G401 (cell line): Measurements from ENCODE around the gene SV2B. TPM values are rescaled to one million over a fixed set of nuclear protein-coding genes. Genes with fewer than 3 reads are reported as not detected.
"Not testable (repeated sequence)": the region's sequence is repeated elsewhere in the genome, so short reads cannot be mapped to it uniquely, and the experiment has no call there.

Source experiments
- DNase-seq: peaks from one replicate; pipeline ENCODE4 v3.0.0-alpha.2; 2015; ENCODE audit warnings: low spot score
- in situ Hi-C: cut with HindIII; loops from 2 replicates; pipeline ENCODE4 v1.10.0; 2016; ENCODE audit warnings: low sequenced_read_pairs, mixed read lengths
- total RNA-seq: library from RNA; depleted of rRNA; stranded (reverse); fragments of >200 nt; shearing (Covaris generic); gene quantifications from 2 replicates; pipeline ENCODE4 v1.2.3, GENCODE V29; 2014; rRNA removed

The SV2B gene
- not detected in 2 replicates for total RNA-seq

GRCh38 chr15:91099995-91100813, at the start of gene SV2B:
SV2B (plus strand) TSS chr15:91100257; CDS start chr15:91226264, 126,007 bp downstream.
- in situ Hi-C loops = no loop called here
- peak; percentile 69 for DNase-seq

- in situ Hi-C loops = no loop called here
These were observed 48.8 kb upstream of the SV2B start for GRCh38 chr15:91051248-91051647.

DNA sequence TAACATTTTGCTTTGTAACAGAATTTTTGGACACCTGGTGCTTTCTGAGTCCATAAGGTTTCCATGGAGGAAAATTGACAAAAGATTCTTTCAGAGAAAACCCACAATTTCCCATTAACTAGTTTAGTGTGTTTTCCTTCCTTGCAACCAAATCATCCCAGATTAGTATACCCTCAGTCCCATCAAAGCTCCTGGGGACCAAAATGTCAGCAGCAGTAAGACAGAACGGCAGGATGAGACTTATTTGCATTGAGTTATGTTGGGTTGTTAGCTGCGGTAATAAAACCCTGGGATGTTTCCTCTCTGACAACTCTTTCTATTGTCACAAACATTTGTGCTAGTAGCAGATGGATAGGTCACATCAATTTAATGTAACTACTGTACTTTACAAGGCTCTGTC, 45.2 kb upstream of the SV2B start:
- no peak for DNase-seq
- in situ Hi-C loops = no loop called here

More at GRCh38 chr15:91051248-91051647, 48.8 kb upstream of the SV2B start:
- no peak for DNase-seq

DNA sequence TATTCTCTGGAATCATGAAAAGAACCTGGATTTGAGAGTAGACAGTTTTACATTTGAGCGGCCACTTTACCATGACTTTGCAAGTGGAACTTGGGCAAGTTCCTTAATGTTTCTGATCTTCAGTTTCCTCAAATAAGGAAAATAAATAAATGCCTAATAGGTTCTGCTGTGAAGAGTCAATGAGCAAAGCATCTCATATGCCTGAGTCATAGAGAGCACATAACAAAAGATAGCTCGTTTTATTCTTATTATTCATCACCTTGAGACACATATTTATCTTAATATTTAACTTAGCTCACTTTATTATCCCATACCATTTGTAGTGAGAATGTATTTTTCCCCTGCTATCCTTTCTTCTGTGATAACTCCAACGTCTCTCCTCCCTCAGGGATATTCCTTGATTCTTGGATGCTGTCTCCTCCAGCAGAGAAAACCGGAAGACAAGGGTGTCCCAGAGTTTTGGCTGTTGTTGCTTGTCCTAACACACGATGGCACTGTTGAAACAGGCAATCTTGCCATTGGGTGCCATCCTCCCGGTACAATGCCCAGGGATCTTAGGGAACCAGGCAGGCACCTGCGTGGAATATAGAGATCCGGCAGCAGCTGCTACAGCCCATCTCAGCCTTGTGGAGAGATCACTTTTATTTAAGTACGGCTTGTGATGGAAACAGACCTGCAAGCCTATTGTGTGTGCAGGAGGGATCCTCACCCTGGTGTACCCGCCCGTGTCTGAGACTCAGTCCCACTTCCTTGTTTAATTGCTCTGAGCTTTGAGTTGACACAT, 44.3 kb upstream of the SV2B start:
- in situ Hi-C loops = no loop called here
- peak; percentile 96 for DNase-seq

DNA sequence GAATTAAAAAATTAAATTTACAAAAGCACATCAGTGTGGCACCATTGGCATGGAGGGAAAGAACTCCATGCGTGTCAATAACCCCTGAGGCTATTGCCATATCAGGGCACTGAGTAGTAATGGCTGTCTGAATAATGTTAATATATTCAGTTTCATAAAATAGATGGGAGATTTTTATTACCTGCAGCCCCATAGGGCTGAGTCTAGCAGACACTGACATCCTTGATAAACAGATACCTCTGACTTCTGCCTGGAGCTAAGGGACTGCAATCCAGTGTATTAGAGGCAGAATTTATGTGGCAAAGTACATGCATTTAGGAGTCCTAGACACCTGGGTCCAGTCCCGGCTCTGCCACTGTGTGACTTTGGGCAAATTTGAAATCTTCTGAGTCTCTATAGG, 38.8 kb upstream of the SV2B start:
- in situ Hi-C loops = no loop called here
- no peak for DNase-seq

GRCh38 chr15:91061997-91062396, 38.1 kb upstream of the SV2B start:
- no peak for DNase-seq
- in situ Hi-C loops = no loop called here

DNA sequence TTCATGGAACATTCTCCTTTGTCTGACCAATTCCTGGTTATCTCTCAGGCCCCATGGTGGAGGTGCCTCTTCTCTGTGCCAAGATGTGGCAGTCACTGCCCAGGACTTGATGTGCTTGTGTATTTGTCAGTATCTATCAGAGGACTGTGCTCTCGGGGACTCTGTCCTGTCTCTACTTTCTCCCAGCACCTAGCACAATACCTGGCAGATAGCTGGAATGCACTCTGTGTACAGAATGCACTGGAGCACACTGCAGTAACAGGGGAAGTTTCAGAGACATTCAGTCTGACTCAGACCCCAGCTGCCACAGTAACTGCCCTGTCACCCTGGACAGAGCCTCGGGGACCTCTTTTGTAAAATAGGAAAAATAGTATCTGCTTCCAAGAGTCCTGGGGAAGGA, 34.6 kb upstream of the SV2B start:
- in situ Hi-C loops = no loop called here
- no peak for DNase-seq

- in situ Hi-C loops = no loop called here
- DNase-seq = no peak
These were observed 33.0 kb upstream of the SV2B start for GRCh38 chr15:91067036-91067435.

GRCh38 chr15:91068436-91068835, 31.6 kb upstream of the SV2B start:
- in situ Hi-C loops = no loop called here
- DNase-seq = no peak

DNA sequence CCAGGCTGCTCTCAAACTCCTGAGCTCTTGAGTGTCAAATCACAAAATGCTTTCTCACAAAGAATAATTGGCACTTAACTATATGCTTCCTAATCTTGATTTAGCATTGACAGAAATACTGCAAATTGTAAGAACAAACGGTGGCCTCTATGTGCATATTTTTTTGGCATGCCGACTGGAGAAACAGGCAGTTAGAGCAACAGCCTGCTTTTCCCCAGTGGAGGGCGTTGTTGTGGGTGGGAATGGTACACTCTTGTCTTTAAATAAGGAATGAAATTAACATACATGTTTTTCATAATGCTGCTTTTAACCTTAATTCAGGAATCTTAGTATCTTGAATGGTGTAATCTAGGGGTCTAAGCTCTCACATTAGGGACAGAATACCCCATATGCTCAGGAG, 31.1 kb upstream of the SV2B start:
- no peak for DNase-seq
- in situ Hi-C loops = no loop called here

DNA sequence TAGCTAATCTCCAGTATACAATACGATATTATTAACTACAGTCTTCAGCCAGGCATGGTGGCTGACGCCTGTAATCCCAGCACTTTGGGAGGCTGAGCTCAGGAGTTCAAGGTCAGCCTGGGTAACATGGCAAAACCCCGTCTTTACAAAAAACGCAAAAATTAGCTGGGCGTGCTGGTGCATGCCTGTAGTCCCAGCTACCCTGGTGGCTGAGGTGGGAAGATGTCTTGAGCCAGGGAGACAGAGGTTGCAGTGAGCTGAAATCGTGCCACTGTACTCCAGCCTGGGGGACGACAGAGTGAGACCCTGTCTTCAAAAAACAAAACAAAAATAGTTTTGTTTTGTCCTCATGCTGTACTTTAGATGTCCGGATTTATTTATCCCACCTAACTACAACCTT, 29.2 kb upstream of the SV2B start:
- in situ Hi-C loops = no loop called here

DNA sequence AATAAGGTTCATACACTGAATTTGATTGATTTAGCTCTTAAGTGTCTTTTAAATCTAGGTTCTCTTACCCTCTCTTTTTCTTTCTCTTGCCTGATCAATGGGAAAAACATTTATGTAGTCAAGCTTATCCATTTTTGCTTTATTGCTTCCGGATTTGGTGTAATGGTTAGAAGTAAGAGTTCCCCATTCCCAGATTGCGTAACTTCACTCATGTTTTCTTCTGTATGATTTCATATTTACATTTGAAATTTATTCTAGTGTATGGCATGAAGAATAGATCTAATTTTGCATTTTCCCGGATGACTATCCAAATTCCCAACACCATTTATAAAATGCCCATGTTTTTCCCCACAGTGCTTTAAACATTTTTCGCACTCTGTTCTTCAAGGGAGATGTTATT, 27.9 kb upstream of the SV2B start:
- in situ Hi-C loops = no loop called here
- no peak for DNase-seq

More for the DNA sequence above, 29.2 kb upstream of the SV2B start:
- no peak for DNase-seq

- in situ Hi-C loops = no loop called here
- peak; percentile 15 for DNase-seq
These were observed 27.0 kb upstream of the SV2B start for GRCh38 chr15:91073077-91073476.

- DNase-seq = no peak
These were observed 26.3 kb upstream of the SV2B start for GRCh38 chr15:91073768-91074167.

GRCh38 chr15:91075739-91076138, 24.3 kb upstream of the SV2B start:
- in situ Hi-C loops = no loop called here
- no peak for DNase-seq

More at GRCh38 chr15:91073768-91074167, 26.3 kb upstream of the SV2B start:
- in situ Hi-C loops = no loop called here

DNA sequence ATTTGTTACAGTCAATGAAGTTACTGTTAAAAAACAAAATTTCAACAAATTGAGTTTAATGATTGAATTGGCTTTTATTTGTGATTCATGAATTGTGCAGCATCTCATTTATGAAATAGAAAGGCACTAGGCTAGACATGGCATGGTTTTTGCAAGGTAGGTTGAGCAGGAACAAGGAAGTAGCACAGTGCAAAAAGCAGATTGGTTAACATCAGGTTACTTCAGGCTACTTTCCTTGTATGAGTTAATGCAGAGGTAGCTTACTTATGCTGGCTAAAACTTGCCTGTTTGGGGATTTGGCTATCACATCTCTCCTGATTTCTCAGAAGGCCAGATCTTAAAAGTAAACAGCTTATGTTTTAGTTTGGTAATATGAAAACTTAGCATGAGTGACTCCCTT, 23.0 kb upstream of the SV2B start:
- in situ Hi-C loops = no loop called here
- DNase-seq = no peak

DNA sequence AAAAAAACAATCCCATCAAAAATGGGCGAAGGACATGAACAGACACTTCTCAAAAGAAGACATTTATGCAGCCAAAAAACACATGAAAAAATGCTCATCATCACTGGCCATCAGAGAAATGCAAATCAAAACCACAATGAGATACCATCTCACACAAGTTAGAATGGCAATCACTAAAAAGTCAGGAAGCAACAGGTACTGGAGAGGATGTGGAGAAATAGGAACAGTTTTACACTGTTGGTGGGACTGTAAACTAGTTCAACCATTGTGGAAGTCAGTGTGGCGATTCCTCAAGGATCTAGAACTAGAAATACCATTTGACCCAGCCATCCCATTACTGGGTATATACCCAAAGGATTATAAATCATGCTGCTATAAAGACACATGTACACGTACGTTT, 6.2 kb upstream of the SV2B start:
- in situ Hi-C loops, DNase-seq: not testable (repeated sequence)

GRCh38 chr15:91098451-91098850, 1.6 kb upstream of the SV2B start:
- no peak for DNase-seq
- in situ Hi-C loops = no loop called here

DNA sequence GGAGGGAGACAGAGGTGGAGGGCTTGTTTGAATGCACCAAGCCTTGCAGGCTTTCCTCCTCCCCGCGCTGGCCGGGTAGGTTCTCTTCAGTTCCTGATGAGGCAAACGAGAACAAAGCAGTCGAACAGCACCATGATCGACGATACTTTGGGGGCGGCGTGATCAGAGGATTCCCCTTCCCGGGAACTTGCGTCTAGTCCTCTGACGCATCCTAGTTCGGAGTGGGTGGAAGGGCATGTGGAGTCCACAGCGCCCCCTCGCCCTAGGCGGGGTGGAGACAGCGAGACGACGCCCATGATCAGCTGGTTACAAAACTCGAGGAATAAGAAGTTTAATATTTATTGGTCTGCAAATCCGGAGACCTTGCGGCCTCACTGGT, 452 bp upstream of the SV2B start:
- in situ Hi-C loops = no loop called here
- peak; percentile 74 for DNase-seq

GRCh38 chr15:91100814-91101607, 954 bp downstream of the SV2B start:
- DNase-seq = peak; percentile 74

More at GRCh38 chr15:91100814-91101607, 954 bp downstream of the SV2B start:
- in situ Hi-C loops = no loop called here
